ENCODE results near the gene PRR20G.

Gene PRR20G

GRCh38 chr3:127287840-127288239 lies at the start of gene PRR20G:
Gene PRR20G (minus strand): TSS chr3:127288046. CDS start chr3:127287365, 681 bp downstream.
- TF ChIP-seq, protein P1, sequence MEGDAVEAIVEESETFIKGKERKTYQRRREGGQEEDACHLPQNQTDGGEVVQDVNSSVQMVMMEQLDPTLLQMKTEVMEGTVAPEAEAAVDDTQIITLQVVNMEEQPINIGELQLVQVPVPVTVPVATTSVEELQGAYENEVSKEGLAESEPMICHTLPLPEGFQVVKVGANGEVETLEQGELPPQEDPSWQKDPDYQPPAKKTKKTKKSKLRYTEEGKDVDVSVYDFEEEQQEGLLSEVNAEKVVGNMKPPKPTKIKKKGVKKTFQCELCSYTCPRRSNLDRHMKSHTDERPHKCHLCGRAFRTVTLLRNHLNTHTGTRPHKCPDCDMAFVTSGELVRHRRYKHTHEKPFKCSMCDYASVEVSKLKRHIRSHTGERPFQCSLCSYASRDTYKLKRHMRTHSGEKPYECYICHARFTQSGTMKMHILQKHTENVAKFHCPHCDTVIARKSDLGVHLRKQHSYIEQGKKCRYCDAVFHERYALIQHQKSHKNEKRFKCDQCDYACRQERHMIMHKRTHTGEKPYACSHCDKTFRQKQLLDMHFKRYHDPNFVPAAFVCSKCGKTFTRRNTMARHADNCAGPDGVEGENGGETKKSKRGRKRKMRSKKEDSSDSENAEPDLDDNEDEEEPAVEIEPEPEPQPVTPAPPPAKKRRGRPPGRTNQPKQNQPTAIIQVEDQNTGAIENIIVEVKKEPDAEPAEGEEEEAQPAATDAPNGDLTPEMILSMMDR (IDR thresholded peaks at IDR 0.05; ENCODE audit: low read depth, low read length) = no peak

GRCh38 chr3:127337001-127337400 lies 49.2 kb upstream of the PRR20G start:
- DNase-seq (ENCODE audit: extremely low read depth, low read depth) = no peak
- TF ChIP-seq, protein P1 (IDR thresholded peaks at IDR 0.05; ENCODE audit: low read depth, low read length) = no peak

More at GRCh38 chr3:127287840-127288239, at the start of gene PRR20G:
- no peak for DNase-seq (ENCODE audit: extremely low read depth, low read depth)

- TF ChIP-seq, protein P1 (IDR thresholded peaks at IDR 0.05; ENCODE audit: low read depth, low read length) = no peak
Measured at GRCh38 chr3:127336101-127336500, 48.3 kb upstream of the PRR20G start.

GRCh38 chr3:127330385-127330784 lies 42.5 kb upstream of the PRR20G start:
- DNase-seq (ENCODE audit: extremely low read depth, low read depth) = no peak
- TF ChIP-seq, protein P1 (IDR thresholded peaks at IDR 0.05; ENCODE audit: low read depth, low read length) = no peak

More at GRCh38 chr3:127336101-127336500, 48.3 kb upstream of the PRR20G start:
- DNase-seq (ENCODE audit: extremely low read depth, low read depth) = no peak

GRCh38 chr3:127329631-127330285 lies 41.9 kb upstream of the PRR20G start:
- TF ChIP-seq, protein P1 (IDR thresholded peaks at IDR 0.05; ENCODE audit: low read depth, low read length) = no peak
- no peak for DNase-seq (ENCODE audit: extremely low read depth, low read depth)

- no peak for DNase-seq (ENCODE audit: extremely low read depth, low read depth)
- TF ChIP-seq, protein P1 (IDR thresholded peaks at IDR 0.05; ENCODE audit: low read depth, low read length) = no peak
Measured at GRCh38 chr3:127328421-127328820, 40.6 kb upstream of the PRR20G start.

GRCh38 chr3:127326341-127326740 lies 38.5 kb upstream of the PRR20G start:
- no peak for DNase-seq (ENCODE audit: extremely low read depth, low read depth)

More at GRCh38 chr3:127326341-127326740, 38.5 kb upstream of the PRR20G start:
- TF ChIP-seq, protein P1 (IDR thresholded peaks at IDR 0.05; ENCODE audit: low read depth, low read length) = no peak
